NCI-H146 treated with DMSO at 0.1 percent for 48 hours (cell line): ENCODE data around the gene CERS5.
A peak's percentile ranks its signal among the peaks of the same experiment; 100 is the strongest.

ENCODE experiments used
- DNase-seq: peaks from one replicate; lab custom pipeline; 2025; ENCODE audit not compliant: unreplicated experiment; lab: John Stamatoyannopoulos, UW

CERS5 gene

DNA sequence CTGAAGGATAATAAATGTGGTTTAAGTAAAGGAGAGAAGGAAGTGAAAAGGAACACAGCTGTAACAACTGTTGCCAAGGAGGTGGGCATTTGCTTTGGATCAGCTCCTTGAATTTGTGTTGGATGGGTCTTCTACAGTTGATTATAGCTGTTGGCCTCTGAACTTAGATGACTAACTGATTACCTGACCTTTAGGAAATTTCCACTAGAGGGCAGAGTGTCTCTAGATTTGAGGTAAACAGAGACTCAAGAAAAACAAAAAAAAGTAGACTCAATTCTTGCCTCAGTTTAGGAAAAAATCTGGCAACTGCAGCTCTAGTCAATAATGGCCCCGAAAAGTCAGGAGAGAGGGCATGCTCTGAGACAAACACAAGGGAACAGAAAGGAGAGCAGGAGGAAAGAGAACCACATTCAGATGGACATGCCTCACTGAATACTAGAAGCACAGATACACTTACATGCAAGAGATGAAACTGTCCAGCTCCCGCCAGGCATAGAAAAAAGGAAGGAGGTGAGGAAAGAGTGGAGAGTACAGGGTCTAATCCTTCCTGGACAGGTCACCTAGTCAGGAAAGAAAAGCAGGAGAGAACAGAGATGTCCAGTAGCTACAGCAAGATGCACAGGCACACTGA, 34.5 kb downstream of the CERS5 start:
- no peak for DNase-seq

- no peak for DNase-seq
These were observed 37.9 kb downstream of the CERS5 start for GRCh38 chr12:50129290-50129689.

DNA sequence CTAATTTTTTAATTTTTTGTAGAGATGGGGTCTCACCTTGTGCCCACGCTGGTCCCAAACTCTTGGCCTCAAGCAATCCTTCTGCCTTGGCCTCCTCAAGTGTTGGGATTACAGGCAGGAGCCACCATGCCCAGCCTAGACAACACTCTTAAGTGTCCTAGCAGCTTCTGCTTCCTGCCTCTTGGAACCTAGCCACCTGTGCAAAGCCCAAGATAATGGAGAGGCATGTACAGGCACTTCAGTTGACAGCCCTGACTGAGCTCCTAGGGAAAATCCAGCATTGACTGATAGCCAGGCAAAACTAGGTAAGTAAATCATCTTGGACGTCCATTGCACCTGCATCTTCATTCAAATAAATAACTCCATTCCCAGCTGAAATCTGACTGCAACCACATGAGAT, 39.6 kb downstream of the CERS5 start:
- no peak for DNase-seq

GRCh38 chr12:50123203-50123602, 44.0 kb downstream of the CERS5 start:
- no peak for DNase-seq

- no peak for DNase-seq
These were observed 45.5 kb downstream of the CERS5 start for GRCh38 chr12:50121641-50122040.

DNA sequence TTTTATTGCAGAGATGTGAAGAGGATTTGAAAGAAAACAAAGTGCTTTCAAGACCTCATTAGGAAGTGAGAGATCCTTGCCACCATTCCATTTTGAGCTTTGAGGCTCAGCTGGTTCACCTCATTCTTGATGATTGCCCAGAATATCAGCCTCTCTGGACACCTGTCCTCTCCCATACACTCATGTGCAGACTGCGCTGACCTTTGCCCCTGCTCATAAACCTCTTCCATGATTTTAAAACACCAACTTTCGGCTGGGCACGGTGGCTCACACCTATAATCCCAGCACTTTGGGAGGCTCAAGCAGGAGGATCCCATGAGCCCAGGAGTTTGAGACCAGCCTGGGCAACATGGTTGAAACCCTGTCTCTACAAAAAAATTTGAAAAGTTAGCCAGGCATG, 46.2 kb downstream of the CERS5 start:
- DNase-seq, result no peak

- DNase-seq, result no peak
These were observed 46.6 kb downstream of the CERS5 start for GRCh38 chr12:50120521-50120920.

DNA sequence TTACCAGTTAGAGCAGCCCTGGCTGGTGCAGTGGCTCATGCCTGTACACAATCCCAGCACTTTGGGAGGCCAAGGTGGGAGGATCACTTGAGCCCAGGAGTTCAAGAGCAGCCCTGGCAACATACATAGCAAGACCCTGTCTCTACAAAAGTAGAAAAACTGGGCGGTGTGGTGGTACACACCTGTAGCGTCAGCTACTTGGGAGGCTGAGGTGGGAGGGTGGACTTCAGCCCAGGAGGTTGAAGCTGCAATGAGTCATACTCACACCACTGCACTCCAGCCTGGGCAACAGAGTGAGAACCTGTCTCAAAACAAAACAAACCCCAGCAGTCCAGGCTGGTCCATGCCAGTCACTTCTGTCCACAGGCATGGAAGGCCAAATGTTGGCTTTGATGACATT, 47.8 kb downstream of the CERS5 start:
- no peak for DNase-seq

- no peak for DNase-seq
These were observed 50.0 kb downstream of the CERS5 start for GRCh38 chr12:50117057-50117622.

DNA sequence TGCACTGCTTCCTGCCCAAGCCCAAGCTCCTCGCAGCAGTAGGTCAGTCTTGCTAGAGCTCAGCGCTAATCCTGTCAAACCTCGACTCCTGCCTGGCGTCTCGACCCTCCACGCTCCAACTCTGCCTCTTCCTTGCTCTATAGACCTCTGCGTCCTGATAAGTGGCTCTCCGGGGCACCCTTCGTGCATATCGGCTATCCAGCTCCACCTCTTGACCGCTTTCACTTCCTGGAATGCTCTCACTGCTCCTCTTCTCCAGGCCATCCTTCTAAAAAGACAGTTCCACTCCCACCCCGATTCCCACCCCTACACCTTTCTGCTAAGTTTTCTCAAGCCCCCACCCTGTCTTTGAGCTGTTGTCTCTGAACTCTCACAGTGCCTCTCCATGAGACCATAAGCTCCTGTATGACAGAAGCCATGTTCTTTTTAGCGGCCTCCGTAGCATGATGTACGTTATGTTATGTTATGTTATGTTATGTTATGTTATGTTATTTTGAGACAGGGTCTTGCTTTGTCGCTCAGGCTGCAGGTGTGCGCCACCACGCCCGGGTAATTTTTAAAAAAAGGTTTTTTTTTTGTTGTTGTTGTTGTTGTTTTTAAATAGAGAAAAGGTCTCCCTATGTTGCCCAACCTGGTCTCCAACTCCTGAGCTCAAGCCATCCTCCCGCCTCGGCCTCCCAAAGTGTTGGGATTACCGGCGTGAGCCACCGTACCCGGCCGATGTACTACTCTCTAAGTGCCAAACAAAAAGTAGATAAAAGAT, 54.5 kb downstream of the CERS5 start:
- peak; percentile 72 for DNase-seq

- DNase-seq, result peak; percentile 99
These were observed 55.3 kb downstream of the CERS5 start, which contains the start of gene COX14 for GRCh38 chr12:50111693-50112455. Gene COX14 (plus strand): TSS chr12:50112236. CDS start chr12:50120044, 7,808 bp downstream.

DNA sequence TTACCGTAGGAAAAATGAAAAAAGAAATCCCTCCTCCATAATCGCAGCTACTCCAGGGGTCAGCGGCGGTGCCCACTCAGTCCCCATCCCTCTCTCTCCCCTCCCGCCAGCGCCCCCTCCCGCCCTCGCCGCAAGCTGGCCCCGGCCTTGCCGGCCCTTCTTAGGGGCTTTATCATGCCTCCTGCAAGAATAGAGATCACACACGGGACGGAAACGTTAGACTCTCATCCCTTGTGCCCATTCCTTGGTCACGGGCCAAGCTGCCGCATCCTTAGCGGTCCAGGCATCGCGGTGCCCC, 55.8 kb downstream of the CERS5 start:
- DNase-seq, result no peak

- DNase-seq, result peak; percentile 30
These were observed 56.3 kb downstream of the CERS5 start for GRCh38 chr12:50110762-50111351.

GRCh38 chr12:50110127-50110761, 56.9 kb downstream of the CERS5 start:
- DNase-seq, result no peak

- no peak for DNase-seq
These were observed 57.9 kb downstream of the CERS5 start for GRCh38 chr12:50109319-50109718.

DNA sequence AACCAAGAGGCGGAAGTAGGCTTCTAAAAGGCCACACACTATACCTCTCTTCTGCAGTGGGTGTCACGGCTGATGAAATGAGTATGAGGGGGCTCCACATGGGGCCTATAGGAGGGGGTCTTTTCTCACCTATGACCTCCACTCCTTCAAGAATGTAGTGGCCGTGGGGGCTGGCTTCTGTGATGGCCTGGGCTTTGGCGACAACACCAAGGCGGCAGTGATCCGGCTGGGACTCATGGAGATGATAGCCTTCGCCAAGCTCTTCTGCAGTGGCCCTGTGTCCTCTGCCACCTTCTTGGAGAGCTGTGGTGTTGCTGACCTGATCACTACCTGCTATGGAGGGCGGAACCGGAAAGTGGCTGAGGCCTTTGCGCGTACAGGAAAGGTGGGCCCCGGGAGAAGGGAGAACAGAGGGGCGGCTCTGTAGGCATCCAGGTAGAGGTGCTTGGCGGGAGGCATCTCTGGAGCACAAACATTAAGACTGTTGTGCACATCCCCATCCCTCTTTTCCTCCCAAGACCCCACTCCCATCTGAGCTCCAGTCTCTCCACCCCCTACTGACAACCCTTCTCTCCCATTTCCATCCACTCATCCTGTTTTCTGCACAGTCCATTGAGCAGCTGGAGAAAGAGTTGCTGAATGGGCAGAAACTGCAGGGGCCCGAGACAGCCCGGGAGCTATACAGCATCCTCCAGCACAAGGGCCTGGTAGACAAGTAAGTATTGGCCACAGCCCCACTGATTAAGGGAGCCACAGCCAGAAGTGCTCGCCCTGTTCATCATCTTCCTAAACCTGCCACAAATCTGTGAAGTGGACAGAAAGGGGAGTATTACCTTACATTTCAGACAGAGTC, 59.5 kb downstream of the CERS5 start:
- no peak for DNase-seq

- no peak for DNase-seq
These were observed 60.3 kb downstream of the CERS5 start for GRCh38 chr12:50106907-50107306.

- DNase-seq, result no peak
These were observed 61.2 kb downstream of the CERS5 start for GRCh38 chr12:50105913-50106450.

GRCh38 chr12:50104417-50105366, 62.5 kb downstream of the CERS5 start:
- no peak for DNase-seq
